Ishikawa (cell line): Measurements from ENCODE around the gene ISLR.

Source experiments
- CEBPB ChIP-seq: IDR thresholded peaks from 2 replicates; pipeline ENCODE4 v1.6.1; 2012
- CREB1 ChIP-seq: IDR thresholded peaks from 2 replicates; pipeline ENCODE4 v1.6.1; 2012; ENCODE audit warnings: low read depth
- EGR1 ChIP-seq: IDR thresholded peaks from 2 replicates; pipeline ENCODE4 v1.6.1; 2012
- EP300 ChIP-seq: IDR thresholded peaks from 2 replicates; pipeline ENCODE4 v1.6.1; 2012; ENCODE audit warnings: borderline replicate concordance
- FOXM1 ChIP-seq: IDR thresholded peaks from 2 replicates; pipeline ENCODE4 v1.6.1; 2012; ENCODE audit warnings: low read depth, borderline replicate concordance
- NFIC ChIP-seq: IDR thresholded peaks from 2 replicates; pipeline ENCODE4 v1.6.1; 2012
- RAD21 ChIP-seq: IDR thresholded peaks from 2 replicates; pipeline ENCODE4 v1.6.1; 2012; ENCODE audit warnings: low read depth
- TAF1 ChIP-seq: IDR thresholded peaks from 2 replicates; pipeline ENCODE4 v1.6.1; 2012; ENCODE audit warnings: low read depth, mild to moderate bottlenecking
- TCF12 ChIP-seq: IDR thresholded peaks from 2 replicates; pipeline ENCODE4 v1.6.1; 2012; ENCODE audit warnings: low read depth
- TEAD4 ChIP-seq: IDR thresholded peaks from 2 replicates; pipeline ENCODE4 v1.6.1; 2012
- YY1 ChIP-seq: IDR thresholded peaks from 2 replicates; pipeline ENCODE4 v1.6.1; 2012; ENCODE audit warnings: low read depth
- ZBTB7A ChIP-seq: IDR thresholded peaks from 2 replicates; pipeline ENCODE4 v1.6.1; 2012; ENCODE audit warnings: low read depth
- TF ChIP-seq, protein P1 (sequence below): IDR thresholded peaks from 2 replicates; pipeline ENCODE4 v1.6.1; 2012
- TF ChIP-seq, protein P2 (sequence below): IDR thresholded peaks from 2 replicates; pipeline ENCODE4 v1.6.1; 2012
- TF ChIP-seq, protein P3 (sequence below): IDR thresholded peaks from 2 replicates; pipeline ENCODE4 v1.6.1; 2012; ENCODE audit warnings: low read depth, mild to moderate bottlenecking

The ISLR gene

DNA sequence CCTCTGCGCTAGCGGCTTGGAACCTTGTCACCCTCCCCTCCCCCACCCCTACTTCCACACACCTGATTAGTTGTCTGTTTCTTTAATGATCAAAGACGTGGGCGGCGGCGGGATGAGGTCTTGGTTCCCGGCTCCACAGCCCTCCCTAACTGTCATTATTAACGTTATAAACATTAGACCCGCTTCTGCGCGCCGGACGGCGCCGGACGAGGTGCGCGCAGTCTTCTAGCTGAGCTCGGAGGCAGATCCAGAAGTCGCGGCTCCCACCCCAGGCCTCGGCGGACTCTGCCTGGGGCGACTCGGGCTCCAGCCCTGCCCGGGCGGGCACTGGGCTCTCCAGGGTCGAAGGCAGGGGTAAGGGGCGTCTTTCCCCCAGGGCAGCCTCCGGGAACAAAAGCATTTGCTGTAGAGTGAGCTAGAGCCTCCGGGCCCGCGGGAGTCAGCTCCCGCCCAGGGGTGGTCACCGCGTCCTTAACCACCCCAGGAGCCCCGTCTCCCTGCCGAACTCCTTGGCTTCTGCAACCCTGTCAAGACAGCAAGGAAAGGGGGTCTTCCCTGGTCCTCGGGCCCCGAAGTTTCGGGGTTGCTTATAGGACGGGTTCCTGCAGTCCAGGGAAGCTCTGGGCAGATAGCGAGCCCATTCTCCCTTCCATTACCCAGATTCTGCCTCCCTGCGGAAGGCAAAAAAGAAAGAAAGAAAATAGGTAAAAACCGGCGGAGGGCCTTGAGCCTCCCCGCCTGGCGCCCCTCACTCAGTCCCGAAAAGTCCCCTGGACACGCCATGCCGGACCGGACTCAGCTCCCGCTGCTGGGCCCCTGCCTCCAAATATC, 45.3 kb upstream of the ISLR start:
- TF ChIP-seq, protein P1, sequence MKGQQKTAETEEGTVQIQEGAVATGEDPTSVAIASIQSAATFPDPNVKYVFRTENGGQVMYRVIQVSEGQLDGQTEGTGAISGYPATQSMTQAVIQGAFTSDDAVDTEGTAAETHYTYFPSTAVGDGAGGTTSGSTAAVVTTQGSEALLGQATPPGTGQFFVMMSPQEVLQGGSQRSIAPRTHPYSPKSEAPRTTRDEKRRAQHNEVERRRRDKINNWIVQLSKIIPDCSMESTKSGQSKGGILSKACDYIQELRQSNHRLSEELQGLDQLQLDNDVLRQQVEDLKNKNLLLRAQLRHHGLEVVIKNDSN = no peak
- TF ChIP-seq, protein P2, sequence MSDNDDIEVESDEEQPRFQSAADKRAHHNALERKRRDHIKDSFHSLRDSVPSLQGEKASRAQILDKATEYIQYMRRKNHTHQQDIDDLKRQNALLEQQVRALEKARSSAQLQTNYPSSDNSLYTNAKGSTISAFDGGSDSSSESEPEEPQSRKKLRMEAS = no peak
- TF ChIP-seq YY1 = no peak
- no peak for TF ChIP-seq TCF12
- TF ChIP-seq, protein P3, sequence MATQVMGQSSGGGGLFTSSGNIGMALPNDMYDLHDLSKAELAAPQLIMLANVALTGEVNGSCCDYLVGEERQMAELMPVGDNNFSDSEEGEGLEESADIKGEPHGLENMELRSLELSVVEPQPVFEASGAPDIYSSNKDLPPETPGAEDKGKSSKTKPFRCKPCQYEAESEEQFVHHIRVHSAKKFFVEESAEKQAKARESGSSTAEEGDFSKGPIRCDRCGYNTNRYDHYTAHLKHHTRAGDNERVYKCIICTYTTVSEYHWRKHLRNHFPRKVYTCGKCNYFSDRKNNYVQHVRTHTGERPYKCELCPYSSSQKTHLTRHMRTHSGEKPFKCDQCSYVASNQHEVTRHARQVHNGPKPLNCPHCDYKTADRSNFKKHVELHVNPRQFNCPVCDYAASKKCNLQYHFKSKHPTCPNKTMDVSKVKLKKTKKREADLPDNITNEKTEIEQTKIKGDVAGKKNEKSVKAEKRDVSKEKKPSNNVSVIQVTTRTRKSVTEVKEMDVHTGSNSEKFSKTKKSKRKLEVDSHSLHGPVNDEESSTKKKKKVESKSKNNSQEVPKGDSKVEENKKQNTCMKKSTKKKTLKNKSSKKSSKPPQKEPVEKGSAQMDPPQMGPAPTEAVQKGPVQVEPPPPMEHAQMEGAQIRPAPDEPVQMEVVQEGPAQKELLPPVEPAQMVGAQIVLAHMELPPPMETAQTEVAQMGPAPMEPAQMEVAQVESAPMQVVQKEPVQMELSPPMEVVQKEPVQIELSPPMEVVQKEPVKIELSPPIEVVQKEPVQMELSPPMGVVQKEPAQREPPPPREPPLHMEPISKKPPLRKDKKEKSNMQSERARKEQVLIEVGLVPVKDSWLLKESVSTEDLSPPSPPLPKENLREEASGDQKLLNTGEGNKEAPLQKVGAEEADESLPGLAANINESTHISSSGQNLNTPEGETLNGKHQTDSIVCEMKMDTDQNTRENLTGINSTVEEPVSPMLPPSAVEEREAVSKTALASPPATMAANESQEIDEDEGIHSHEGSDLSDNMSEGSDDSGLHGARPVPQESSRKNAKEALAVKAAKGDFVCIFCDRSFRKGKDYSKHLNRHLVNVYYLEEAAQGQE = no peak
- peak; percentile 51; the same call in 1 of the 2 replicates for TF ChIP-seq ZBTB7A

DNA sequence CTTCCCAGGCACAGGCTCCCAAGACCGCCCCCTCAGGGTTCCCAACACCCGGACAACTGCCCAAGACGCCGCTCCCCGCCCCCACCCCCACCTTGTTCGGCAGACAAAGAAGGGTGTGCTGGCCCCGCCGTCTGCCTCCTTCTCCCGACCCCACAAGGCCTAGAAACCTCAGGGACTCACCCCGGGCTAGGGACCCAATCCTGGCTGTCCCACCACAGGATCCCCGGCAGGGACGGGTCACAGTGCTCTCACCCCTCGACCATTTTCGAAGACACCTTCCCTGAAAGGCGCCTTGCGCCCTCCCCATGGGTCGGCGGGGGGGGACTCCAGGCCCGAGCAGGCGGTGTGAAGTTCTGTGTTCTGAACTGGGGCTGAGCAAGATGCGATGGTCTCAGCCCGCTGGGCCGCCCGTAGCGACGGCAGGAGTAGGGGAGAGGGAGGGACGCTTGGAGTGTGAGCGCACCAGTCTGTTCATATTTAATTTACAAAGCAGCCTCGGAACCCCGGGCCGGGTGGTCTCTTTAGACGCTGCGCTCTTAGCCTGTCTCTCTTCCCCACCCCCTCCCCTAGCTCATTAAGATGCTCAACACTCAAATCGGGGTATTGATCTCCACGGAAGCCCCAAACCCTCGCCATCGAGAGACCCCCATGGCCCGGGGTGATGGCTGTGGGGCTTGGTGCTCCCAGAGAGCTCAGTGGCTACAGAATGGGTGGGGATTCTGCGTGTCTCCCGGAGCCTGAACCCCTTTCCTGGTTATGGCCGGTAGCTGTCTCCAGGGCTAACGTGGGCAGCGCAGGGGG, 44.5 kb upstream of the ISLR start:
- TF ChIP-seq, protein P3 = no peak
- TF ChIP-seq CREB1 (no peak), NFIC (no peak), YY1 (no peak), EP300 (no peak), FOXM1 (no peak), TEAD4 (no peak), RAD21 (no peak), TAF1 (no peak), EGR1 (no peak), CEBPB (no peak), TCF12 (no peak), ZBTB7A (no peak)
- TF ChIP-seq, protein P1 = no peak
- TF ChIP-seq, protein P2 = no peak

DNA sequence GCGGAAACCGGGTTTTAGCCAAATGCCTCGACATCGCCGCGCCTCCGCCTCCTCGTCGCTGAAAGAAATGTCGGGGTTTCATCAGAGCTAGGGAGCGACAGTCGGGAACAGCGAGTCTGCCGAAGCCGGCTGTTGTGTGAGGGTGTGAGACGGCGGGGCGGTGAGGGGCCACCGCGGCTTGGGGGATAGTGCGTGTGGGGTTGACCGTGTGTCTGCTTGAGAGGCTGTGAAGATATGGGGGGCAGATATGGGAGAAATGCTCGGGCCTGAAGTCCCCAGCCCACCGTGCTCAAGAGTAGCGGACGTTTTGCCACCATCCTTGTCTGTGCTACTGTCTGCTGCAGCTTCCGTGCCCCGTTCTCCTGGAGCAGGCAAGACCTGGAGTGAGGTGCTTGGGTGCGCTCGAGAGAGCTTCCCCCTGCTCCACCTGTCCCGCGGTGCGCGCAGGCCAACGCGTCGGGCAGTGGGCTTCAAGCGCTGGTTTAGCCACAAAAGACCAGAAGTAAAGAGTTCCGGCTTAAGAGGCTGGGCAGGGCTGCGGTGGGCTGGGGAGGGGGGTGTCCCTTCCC, 43.8 kb upstream of the ISLR start:
- no peak for TF ChIP-seq EP300

DNA sequence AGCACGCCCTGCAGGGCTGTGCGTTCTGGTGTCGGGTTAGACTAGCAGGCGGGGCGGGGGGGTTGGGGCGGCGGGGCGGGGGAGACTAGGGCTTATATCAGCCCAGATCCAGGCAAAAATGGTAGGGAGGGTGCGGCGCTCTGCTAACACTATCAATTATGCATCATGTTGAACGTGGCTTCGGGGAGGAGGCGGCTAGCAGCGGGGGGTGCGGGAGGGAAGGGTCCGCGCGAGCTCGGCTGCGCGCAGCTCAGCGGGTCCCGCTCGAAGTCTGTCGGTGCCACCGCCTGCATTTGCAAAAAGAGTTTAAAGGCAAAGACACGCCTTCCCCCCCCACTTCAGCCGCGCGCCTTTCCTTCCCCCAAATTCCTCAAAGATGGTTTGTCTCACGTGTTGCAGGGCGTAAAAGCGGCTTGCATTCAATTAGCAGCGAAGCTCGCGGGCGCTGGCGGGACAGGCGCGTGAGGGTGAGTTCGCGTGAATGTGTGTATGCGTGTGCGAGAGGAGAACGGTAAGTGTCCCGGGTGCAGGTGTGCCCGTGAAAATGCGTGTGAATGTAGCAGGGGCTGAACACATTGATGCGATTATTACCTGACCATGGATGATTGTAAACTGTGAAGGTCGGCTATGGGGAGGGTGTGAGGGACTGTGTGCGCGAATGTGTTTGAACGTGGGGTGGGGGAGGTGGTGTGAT, 43.2 kb upstream of the ISLR start, which contains the start of gene ISLR2:
ISLR2 (plus strand) TSS at position 432 of the 694 bp plus-strand sequence. CDS start 2,169 bp downstream, outside the sequence.
- TF ChIP-seq CREB1 (no peak), NFIC (no peak), CEBPB (no peak), TCF12 (no peak), EGR1 (no peak), ZBTB7A (peak; percentile 13; the same call in 1 of the 2 replicates), TEAD4 (no peak), FOXM1 (no peak), RAD21 (no peak), YY1 (no peak)
- TF ChIP-seq, protein P1 = peak; percentile 52
- TF ChIP-seq, protein P2 = peak; percentile 86
